ENCODE data around the gene PRC1. TPM values are rescaled to one million over a fixed set of nuclear protein-coding genes. Genes with fewer than 3 reads are reported as not detected.
A peak's percentile ranks its signal among the peaks of the same experiment; 100 is the strongest.
"Not testable (repeated sequence)": the region's sequence is repeated elsewhere in the genome, so short reads cannot be mapped to it uniquely, and the experiment has no call there.

PRC1 gene
- total RNA-seq, 3 donors from 2014 or later = 4.3 to 19.8 (median 10.5) TPM

DNA sequence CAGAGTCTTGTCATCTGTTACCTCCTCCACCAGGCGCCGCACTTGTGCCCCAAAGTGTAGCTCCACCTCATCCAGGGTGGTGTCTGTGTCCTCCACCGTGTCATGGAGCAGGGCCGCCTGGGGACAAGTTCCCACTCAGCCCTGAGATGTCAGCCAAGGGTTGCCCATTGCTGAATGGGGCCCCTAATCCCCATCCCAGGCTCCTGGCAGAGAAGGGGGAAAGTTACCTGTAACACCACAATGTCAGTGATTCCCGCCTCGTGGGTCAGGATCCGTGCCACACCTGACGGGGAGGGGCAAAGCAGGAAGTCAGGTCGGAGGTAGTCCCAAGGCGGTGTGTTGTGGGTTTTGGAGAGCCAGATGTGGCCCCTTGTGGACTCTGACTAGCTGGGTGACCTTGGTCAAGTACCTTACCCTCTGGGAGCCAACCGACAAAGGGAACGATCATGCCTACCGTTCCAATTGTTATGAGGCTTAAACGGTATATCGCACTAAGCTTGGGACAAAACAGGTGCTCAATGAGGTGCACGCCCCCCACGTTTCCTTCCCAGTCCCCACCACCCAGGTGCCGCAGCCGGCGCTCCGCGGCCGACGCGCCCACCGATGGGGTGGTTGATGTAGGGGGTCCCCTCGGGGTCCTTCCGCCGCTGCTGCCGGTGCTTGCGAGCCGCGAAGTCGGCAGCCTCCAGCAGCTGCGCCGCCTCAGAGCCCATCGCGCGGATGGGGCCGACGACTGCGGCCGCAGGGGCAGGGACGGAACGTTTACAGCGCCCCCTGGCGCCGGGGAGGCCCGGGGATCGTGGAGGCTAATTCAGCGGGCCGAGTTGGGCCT is 62.3 kb downstream of the PRC1 start, which contains the start of gene HDDC3:
HDDC3 (minus strand) TSS at position 722 of the 832 bp plus-strand sequence; CDS start at position 713, 9 bp downstream.
- DNase-seq (ENCODE audit: low spot score in 2 of 2) = peak; percentile 86 to 89
- no peaks in the 10 kb centered on the region for H3K36me3 ChIP-seq
- H3K4me1 ChIP-seq = peaks cover 4 to 14% of the 10 kb centered on the region in 2 donors
- intact Hi-C loops (cut with DNase I; ENCODE audit: low total_unique reads) = no loop called here
- peak within 1 kb of the TSS; percentile 80 to 88 (median 81) for H3K4me3 ChIP-seq
- H3K27ac ChIP-seq = peak within 1 kb of the TSS; percentile 91 to 96
- H3K27me3 ChIP-seq = no peaks in the 10 kb centered on the region
- TF ChIP-seq POLR2AphosphoS5 (IDR thresholded peaks at IDR 0.05) = peak; percentile 67 to 83 (median 69)
- TF ChIP-seq, protein P1, sequence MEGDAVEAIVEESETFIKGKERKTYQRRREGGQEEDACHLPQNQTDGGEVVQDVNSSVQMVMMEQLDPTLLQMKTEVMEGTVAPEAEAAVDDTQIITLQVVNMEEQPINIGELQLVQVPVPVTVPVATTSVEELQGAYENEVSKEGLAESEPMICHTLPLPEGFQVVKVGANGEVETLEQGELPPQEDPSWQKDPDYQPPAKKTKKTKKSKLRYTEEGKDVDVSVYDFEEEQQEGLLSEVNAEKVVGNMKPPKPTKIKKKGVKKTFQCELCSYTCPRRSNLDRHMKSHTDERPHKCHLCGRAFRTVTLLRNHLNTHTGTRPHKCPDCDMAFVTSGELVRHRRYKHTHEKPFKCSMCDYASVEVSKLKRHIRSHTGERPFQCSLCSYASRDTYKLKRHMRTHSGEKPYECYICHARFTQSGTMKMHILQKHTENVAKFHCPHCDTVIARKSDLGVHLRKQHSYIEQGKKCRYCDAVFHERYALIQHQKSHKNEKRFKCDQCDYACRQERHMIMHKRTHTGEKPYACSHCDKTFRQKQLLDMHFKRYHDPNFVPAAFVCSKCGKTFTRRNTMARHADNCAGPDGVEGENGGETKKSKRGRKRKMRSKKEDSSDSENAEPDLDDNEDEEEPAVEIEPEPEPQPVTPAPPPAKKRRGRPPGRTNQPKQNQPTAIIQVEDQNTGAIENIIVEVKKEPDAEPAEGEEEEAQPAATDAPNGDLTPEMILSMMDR (IDR thresholded peaks at IDR 0.05) = peak; percentile 81 to 89 (median 85)
- peak; percentile 56 for TF ChIP-seq POLR2A (IDR thresholded peaks at IDR 0.05)
- no peaks in the 10 kb centered on the region for H3K9me3 ChIP-seq

DNA sequence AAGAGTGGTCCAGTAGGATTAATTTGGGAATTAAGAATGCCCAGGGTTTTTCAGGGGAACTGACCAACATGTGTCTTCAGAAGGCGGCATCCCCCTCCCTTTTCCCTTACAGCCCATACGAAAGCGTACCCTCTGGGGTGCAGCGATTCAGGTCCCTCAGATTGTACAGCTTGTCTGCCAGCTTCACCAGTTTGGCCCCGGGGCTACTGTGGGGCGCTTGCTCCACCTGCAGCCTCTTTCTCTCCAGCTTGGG is 62.8 kb downstream of the PRC1 start:
- Histone ChIP-seq H3K9me3 (no peaks in the 10 kb centered on the region), H3K36me3 (no peaks in the 10 kb centered on the region), H3K27ac (peak overlapping the region; percentile 91 to 96), H3K27me3 (no peaks in the 10 kb centered on the region), H3K4me3 (peak overlapping the region; percentile 80 to 88 (median 81)), H3K4me1 (peaks cover 4 to 14% of the 10 kb centered on the region in 2 donors)
- no peak for DNase-seq (ENCODE audit: low spot score in 2 of 2)
- TF ChIP-seq, protein P1 (IDR thresholded peaks at IDR 0.05) = no peak
- TF ChIP-seq POLR2A (IDR thresholded peaks at IDR 0.05) (no peak), POLR2AphosphoS5 (IDR thresholded peaks at IDR 0.05) (no peak)
- intact Hi-C loops (cut with DNase I; ENCODE audit: low total_unique reads) = no loop called here

DNA sequence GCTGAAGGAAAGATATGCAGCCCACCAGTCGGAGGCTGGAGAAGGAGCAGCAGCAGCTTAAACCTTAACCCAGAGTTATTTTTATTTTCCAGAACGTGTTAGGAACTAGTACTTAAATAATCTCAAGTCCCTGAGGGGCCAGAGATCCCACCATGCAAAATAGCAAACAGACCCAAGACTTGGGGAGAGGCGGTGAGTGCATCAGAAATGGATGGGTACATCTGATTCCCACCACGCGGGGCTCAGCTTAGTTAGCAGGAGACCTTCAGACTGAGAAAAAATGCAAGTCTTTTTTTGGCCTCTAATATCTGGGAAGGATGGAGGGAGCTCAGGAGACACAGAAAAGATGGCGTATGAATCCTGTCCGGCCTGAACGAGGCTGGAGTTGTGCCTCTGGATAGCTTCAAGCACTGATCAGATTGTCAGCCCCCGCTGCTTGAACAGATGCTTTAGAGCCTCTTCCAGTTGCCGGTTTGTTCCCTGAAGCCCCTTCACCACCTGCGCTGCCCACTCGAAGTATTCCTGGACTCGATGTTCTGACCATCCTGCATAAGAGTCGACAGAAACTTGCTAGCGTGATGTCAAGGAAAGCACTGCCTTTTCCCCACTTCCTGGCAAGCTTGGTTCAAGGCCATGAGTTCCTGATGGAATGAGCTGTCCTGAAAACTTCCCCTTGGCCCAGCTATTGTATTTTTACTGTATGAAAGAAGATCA is 63.3 kb downstream of the PRC1 start:
- Histone ChIP-seq H3K36me3 (no peaks in the 10 kb centered on the region), H3K27me3 (no peaks in the 10 kb centered on the region), H3K9me3 (no peaks in the 10 kb centered on the region), H3K4me3 (peak overlapping the region; percentile 62 to 88 (median 81)), H3K27ac (peak overlapping the region; percentile 91 to 96), H3K4me1 (peaks cover 1 to 14% of the 10 kb centered on the region in 2 donors)
- DNase-seq (ENCODE audit: low spot score in 2 of 2) = no peak
- TF ChIP-seq POLR2AphosphoS5 (IDR thresholded peaks at IDR 0.05) (no peak), POLR2A (IDR thresholded peaks at IDR 0.05) (no peak)
- TF ChIP-seq, protein P1 (IDR thresholded peaks at IDR 0.05) = no peak
- intact Hi-C loops (cut with DNase I; ENCODE audit: low total_unique reads) = no loop called here

DNA sequence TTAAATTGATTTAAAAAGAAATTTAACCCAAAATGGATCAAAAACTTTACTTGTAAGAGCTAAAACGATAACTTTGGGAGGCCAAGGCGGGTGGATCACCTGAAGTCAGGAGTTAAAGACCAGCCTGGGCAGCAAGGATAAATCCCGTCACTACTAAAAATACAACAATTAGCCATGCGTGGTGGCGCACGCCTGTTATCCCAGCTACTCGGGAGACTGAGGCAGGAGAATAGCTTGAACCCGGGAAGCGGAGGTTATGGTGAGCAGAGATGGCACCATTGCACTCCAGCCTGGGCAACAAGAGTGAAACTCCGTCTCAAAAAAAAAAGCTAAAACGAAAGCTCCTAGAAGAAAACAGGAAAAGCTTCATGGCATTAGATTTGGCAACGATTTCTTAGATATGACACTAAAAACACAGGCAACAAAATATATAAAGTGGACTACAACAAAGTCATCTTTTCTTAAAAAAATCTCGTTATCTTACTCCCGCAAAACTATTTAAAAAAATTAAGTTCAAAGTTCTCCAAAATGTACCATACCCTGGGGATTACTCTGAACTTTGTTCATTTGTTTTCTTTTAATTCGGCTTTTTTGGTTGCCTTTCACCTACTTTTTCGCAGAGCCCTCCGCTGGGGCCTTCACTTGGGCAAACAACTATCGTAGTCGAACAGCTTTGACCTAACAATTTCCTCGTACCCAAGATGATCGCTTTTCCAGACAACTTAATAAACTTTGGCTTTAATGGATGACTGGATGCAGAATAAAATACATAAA is 64.9 kb downstream of the PRC1 start:
- H3K27me3 ChIP-seq = no peaks in the 10 kb centered on the region
- no peaks in the 10 kb centered on the region for H3K9me3 ChIP-seq
- TF ChIP-seq POLR2A (IDR thresholded peaks at IDR 0.05) (no peak), POLR2AphosphoS5 (IDR thresholded peaks at IDR 0.05) (no peak)
- TF ChIP-seq, protein P1 (IDR thresholded peaks at IDR 0.05) = no peak
- DNase-seq (ENCODE audit: low spot score in 2 of 2) = no peak
- intact Hi-C loops (cut with DNase I; ENCODE audit: low total_unique reads) = no loop called here
- H3K4me1 ChIP-seq = peaks cover 0 to 14% of the 10 kb centered on the region in 2 donors
- H3K4me3 ChIP-seq = peak overlapping the region; percentile 62 to 88 (median 71)
- H3K27ac ChIP-seq = peak overlapping the region; percentile 91 to 96
- H3K36me3 ChIP-seq = no peaks in the 10 kb centered on the region

DNA sequence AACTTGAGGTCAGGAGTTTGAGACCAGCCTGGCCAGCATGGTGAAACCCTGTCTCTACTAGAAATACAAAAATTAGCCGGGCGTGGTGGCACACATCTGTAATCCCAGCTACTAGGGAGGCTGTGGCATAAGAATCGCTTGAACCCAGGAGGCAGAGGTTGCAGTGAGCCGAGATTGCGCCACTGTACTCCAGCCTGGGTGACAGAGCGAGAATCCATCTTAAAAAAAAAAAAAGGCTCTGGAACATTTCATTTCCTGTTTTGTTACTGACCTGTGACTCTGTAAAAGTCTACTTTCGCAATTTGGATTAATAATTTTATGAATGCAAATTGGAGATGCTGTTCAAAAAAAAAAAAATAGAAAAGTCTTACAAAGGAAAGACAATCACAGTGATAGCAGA is 66.2 kb downstream of the PRC1 start:
- H3K27me3 ChIP-seq; H3K36me3 ChIP-seq; intact Hi-C loops (cut with DNase I; ENCODE audit: low total_unique reads); H3K4me3 ChIP-seq; DNase-seq (ENCODE audit: low spot score in 2 of 2); H3K27ac ChIP-seq; H3K9me3 ChIP-seq: not testable (repeated sequence)
- H3K4me1 ChIP-seq = peaks cover 0 to 14% of the 10 kb centered on the region in 2 donors

DNA sequence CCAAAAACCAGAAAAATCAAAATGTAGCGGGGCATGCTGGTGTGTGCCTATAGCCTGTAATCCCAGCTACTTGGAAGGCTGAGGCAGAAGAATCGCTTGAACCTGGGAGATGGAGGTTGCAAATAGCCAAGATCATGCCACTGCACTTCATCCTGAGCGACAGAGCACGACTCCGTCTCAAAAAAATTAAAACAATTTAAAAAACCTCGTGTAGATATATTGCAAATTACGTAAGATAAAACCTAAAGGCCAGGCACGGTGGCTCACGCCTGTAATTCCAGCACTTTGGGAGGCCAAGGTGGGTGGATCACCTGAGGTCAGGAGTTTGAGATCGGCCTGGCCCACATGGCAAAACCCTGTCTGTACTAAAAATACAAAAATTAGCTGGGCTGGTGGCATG is 67.6 kb downstream of the PRC1 start:
- H3K9me3 ChIP-seq; H3K4me3 ChIP-seq; intact Hi-C loops (cut with DNase I; ENCODE audit: low total_unique reads); DNase-seq (ENCODE audit: low spot score in 2 of 2); H3K27me3 ChIP-seq; H3K36me3 ChIP-seq; H3K27ac ChIP-seq: not testable (repeated sequence)
- peaks cover 0 to 13% of the 10 kb centered on the region in 2 donors for H3K4me1 ChIP-seq

Measured in breast epithelium (tissue), 4 donors.